ENCODE data around the gene AP4E1. TPM values are rescaled to one million over a fixed set of nuclear protein-coding genes. Genes with fewer than 3 reads are reported as not detected.

Gene AP4E1
- total and polyA plus RNA-seq, 2 of the 8 experiments (the other 6 are each of a cell fraction or from before 2014, with no cell fraction given): 1.4 to 10.9 TPM

DNA sequence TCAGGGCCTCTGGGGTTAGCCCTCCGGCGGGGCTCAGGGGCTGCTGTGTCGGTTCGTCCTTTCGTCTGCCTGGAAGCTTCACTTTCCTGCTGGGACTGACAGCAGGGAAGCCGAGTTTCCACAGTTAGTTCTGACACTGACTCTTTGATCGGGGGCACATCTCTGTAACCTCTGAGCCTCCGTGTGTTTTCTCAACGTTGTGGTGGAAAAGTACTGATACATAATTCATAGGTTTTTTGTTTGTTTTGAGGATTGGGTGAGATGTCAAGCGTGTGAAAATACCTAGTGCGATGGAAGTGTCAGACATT lies 481 bp downstream of the AP4E1 start:
- no peak overlapping the region for H3K18ac ChIP-seq (ENCODE audit: extremely low read depth, low read length)
- no peak overlapping the region for H2BK120ac ChIP-seq (replicated peaks; ENCODE audit: low read depth, low read length)
- H3K79me2 ChIP-seq (ENCODE audit: control insufficient read depth in 1 of 2, insufficient read depth in 2 of 2, low read length in 2 of 2): peaks cover 0 to 9% of the 10 kb centered on the region in 2 experiments; a peak in 1 of 4 replicates
- no peak overlapping the region for H2AK5ac ChIP-seq (ENCODE audit: low read depth, low read length)
- ChIA-PET POLR2A (ENCODE audit: partially characterized antibody) (interaction anchor here (0.8 to 1.2 kb wide), 3 partner anchors 144 to 232 kb away, joined by 3 to 4 read pairs (median 3); no protein-coding TSS in a partner anchor), CTCF (ENCODE audit: partially characterized antibody) (interaction anchor here (0.6 to 0.7 kb wide), 3 partner anchors 9 to 558 kb away, joined by 3 to 6 read pairs (median 4); no protein-coding TSS in a partner anchor)
- H2BK12ac ChIP-seq (ENCODE audit: low read depth, low read length): no peak overlapping the region
- no peak overlapping the region for H3K4ac ChIP-seq (replicated peaks; ENCODE audit: insufficient read length, low read depth, low read length)
- peaks cover 2% of the 10 kb centered on the region; the same call in 1 of the 2 replicates for H3K23me2 ChIP-seq (ENCODE audit: low read depth, low read length)
- H2BK15ac ChIP-seq (ENCODE audit: low read length): no peak overlapping the region
- H2BK5ac ChIP-seq (ENCODE audit: low read depth, low read length): no peak overlapping the region
- H3K9ac ChIP-seq (replicated peaks in 1 of 4; ENCODE audit: extremely low read depth in 1 of 4, low read depth in 3 of 4, low read length in 3 of 4): peak overlapping the region; percentile 58 to 81 (median 62); a peak in 6 of 7 replicates
- no peak overlapping the region for H2BK20ac ChIP-seq (ENCODE audit: low read length)
- FAIRE-seq (no peak), DNase-seq (ENCODE audit: low read depth in 1 of 2, low spot score in 2 of 2) (no peak)
- no peak overlapping the region for H3K56ac ChIP-seq (replicated peaks; ENCODE audit: insufficient read length, low read depth, low read length)
- peak; percentile 74 for TF ChIP-seq SAP30 (IDR thresholded peaks at IDR 0.05; ENCODE audit: insufficient read depth, insufficient replicate concordance, low read length)
- no peak for TF ChIP-seq ATF2 (IDR thresholded peaks at IDR 0.05; ENCODE audit: low read length)
- no peak for TF ChIP-seq SP1 (IDR thresholded peaks at IDR 0.05; ENCODE audit: low read depth, low read length)
- TF ChIP-seq TCF12 (IDR thresholded peaks at IDR 0.05; ENCODE audit: low read depth, low read length): no peak
- H3K27me3 ChIP-seq (replicated peaks in 1 of 4; ENCODE audit: control insufficient read depth in 3 of 4, extremely low read depth in 1 of 4, insufficient read depth in 3 of 4, low read length in 3 of 4): no peaks in the 10 kb centered on the region
- H3K79me1 ChIP-seq (ENCODE audit: low read depth, low read length): no peaks in the 10 kb centered on the region
- H4K5ac ChIP-seq (ENCODE audit: insufficient read length, low read depth, low read length): no peak overlapping the region
- H3K23ac ChIP-seq (ENCODE audit: insufficient read length): no peak overlapping the region
- H3K4me2 ChIP-seq (ENCODE audit: insufficient read depth in 1 of 2, low read depth in 2 of 2, low read length in 2 of 2): peak overlapping the region; percentile 67 to 74
- no peak overlapping the region; the same call in 1 of the 2 replicates for H3K27ac ChIP-seq (ENCODE audit: low read depth, low read length)
- H4K20me1 ChIP-seq (replicated peaks in 1 of 2; ENCODE audit: control insufficient read depth in 1 of 2, insufficient read depth in 2 of 2, low read length in 2 of 2): no peaks in the 10 kb centered on the region
- WGBS, 2 experiments (ENCODE audit: extremely low coverage in 1 of 2, insufficient coverage in 1 of 2, insufficient read length in 1 of 2, insufficient replicate concordance in 2 of 2, low coverage in 1 of 2, low lambda C conversion rate in 2 of 2, missing lambda C conversion rate in 1 of 2): 2% methylated on average over 9 of the region's 11 CpGs; no CpG with 5 or more reads in 1 of the 2 experiments
- H3K9me3 ChIP-seq (ENCODE audit: insufficient read depth in 2 of 2, low read depth in 1 of 2, low read length in 1 of 2): no peaks in the 10 kb centered on the region
- peaks cover 0 to 4% (median 2%) of the 10 kb centered on the region in 4 experiments; a peak in 4 of 8 replicates for H3K36me3 ChIP-seq (ENCODE audit: control insufficient read depth in 2 of 4, insufficient read depth in 4 of 4, low read length in 3 of 4)
- no peak overlapping the region for H4K91ac ChIP-seq (replicated peaks; ENCODE audit: insufficient read length, low read length)
- H3K14ac ChIP-seq (ENCODE audit: insufficient read length): no peak overlapping the region
- H3K4me1 ChIP-seq (replicated peaks in 1 of 4; ENCODE audit: control insufficient read depth in 3 of 4, insufficient read depth in 4 of 4, low read length in 3 of 4): peaks cover 0 to 3% (median 0%) of the 10 kb centered on the region in 4 experiments; a peak in 2 of 7 replicates
- H2AFZ ChIP-seq (ENCODE audit: low read length): peak overlapping the region; percentile 72; the same call in 1 of the 2 replicates
- peak overlapping the region; percentile 48 to 89 (median 80) for H3K4me3 ChIP-seq (ENCODE audit: extremely low read depth in 1 of 4, insufficient read depth in 2 of 4, low read depth in 3 of 4, low read length in 4 of 4)
- peak overlapping the region; percentile 89 for H4K8ac ChIP-seq (ENCODE audit: extremely low read depth, insufficient read depth, low read length)
